Karpas-422 (cell line): ENCODE results near the gene PREP. TPM values are rescaled to one million over a fixed set of nuclear protein-coding genes. Genes with fewer than 3 reads are reported as not detected.
A peak's percentile ranks its signal among the peaks of the same experiment; 100 is the strongest.

ENCODE experiments used
- DNase-seq: peaks from one replicate; pipeline ENCODE4 v3.0.0-alpha.2; 2015
- H2AFZ ChIP-seq: fragments of 200-600 bp; sonication (generic); 2 replicates; pipeline ENCODE4 v1.6.1; 2014; ENCODE audit warnings: antibody characterized with exemption, low read length, mixed read lengths
- H3K27ac ChIP-seq: fragments of 200-600 bp; sonication (generic); 2 replicates; pipeline ENCODE4 v1.5.1; 2014; ENCODE audit warnings: mild to moderate bottlenecking, low read length, moderate library complexity
- H3K27me3 ChIP-seq: fragments of 200-600 bp; sonication (generic); 2 replicates; pipeline ENCODE4 v1.6.1; 2014; ENCODE audit warnings: low read length, mixed read lengths
- H3K36me3 ChIP-seq: fragments of 200-600 bp; sonication (generic); 2 replicates; pipeline ENCODE4 v1.6.1; 2014; ENCODE audit warnings: low read length, mixed read lengths; ENCODE audit not compliant: insufficient read depth
- H3K4me1 ChIP-seq: fragments of 200-600 bp; sonication (generic); 2 replicates; pipeline ENCODE4 v1.6.1; 2014; ENCODE audit warnings: mild to moderate bottlenecking, low read length, mixed read lengths
- H3K4me2 ChIP-seq: fragments of 200-600 bp; sonication (generic); 2 replicates; pipeline ENCODE4 v1.6.1; 2014; ENCODE audit warnings: low read length, low read depth, mild to moderate bottlenecking; ENCODE audit not compliant: poor library complexity, severe bottlenecking
- H3K4me3 ChIP-seq: fragments of 200-600 bp; sonication (generic); 2 replicates; pipeline ENCODE4 v1.5.1; 2014; ENCODE audit warnings: mild to moderate bottlenecking, antibody characterized with exemption, low read length, mixed read lengths
- H3K79me2 ChIP-seq: fragments of 200-600 bp; sonication (generic); 2 replicates; pipeline ENCODE4 v1.6.1; 2014; ENCODE audit warnings: mild to moderate bottlenecking, low read length, mixed read lengths
- H3K9ac ChIP-seq: fragments of 200-600 bp; sonication (generic); 2 replicates; pipeline ENCODE4 v1.6.0; 2014; ENCODE audit warnings: low read length
- H3K9me2 ChIP-seq: fragments of 200-600 bp; sonication (generic), shearing (Covaris generic); replicated peaks from 2 replicates; pipeline ENCODE4 v1.6.0; 2014; ENCODE audit warnings: mild to moderate bottlenecking, low read length, moderate library complexity; ENCODE audit not compliant: insufficient read depth
- H3K9me3 ChIP-seq: fragments of 300-700, 200-600 bp; sonication (generic); 2 replicates; pipeline ENCODE4 v1.6.1; 2014; ENCODE audit warnings: low read length, mixed read lengths
- H4K20me1 ChIP-seq: fragments of 200-600 bp; sonication (generic); 2 replicates; pipeline ENCODE4 v1.6.1; 2014; ENCODE audit warnings: mild to moderate bottlenecking, antibody characterized with exemption, low read length, low read depth; ENCODE audit not compliant: insufficient read depth
- total RNA-seq: library from RNA; depleted of rRNA; stranded (reverse); fragments of >200 nt; shearing (Covaris generic); gene quantifications from 2 replicates; pipeline ENCODE4 v1.2.3, GENCODE V29; 2014; ENCODE audit warnings: low replicate concordance

Gene PREP
- total RNA-seq, 1 experiment from 2014 or later, result 18.4 TPM

GRCh38 chr6:105300090-105300489, 102.8 kb downstream of the PREP start:
- no peak overlapping the region for H3K4me3 ChIP-seq
- H3K9me3 ChIP-seq, result no peaks in the 10 kb centered on the region
- no peaks in the 10 kb centered on the region for H3K79me2 ChIP-seq
- H2AFZ ChIP-seq, result no peak overlapping the region
- no peak overlapping the region for H3K27ac ChIP-seq
- no peaks in the 10 kb centered on the region for H3K36me3 ChIP-seq
- no peak for DNase-seq
- H3K27me3 ChIP-seq, result no peaks in the 10 kb centered on the region
- no peaks in the 10 kb centered on the region for H4K20me1 ChIP-seq
- peaks cover 16% of the 10 kb centered on the region for H3K4me1 ChIP-seq
- no peaks in the 10 kb centered on the region for H3K9me2 ChIP-seq
- H3K4me2 ChIP-seq, result no peak overlapping the region
- no peak overlapping the region for H3K9ac ChIP-seq

- Histone ChIP-seq H3K36me3 (no peaks in the 10 kb centered on the region), H3K4me3 (no peak overlapping the region), H3K9me2 (no peaks in the 10 kb centered on the region), H3K4me2 (peak overlapping the region; percentile 36), H3K9ac (no peak overlapping the region), H3K27ac (no peak overlapping the region), H4K20me1 (no peaks in the 10 kb centered on the region), H3K4me1 (peaks cover 25% of the 10 kb centered on the region), H3K79me2 (no peaks in the 10 kb centered on the region), H3K9me3 (no peaks in the 10 kb centered on the region), H2AFZ (no peak overlapping the region), H3K27me3 (no peaks in the 10 kb centered on the region)
- no peak for DNase-seq
These were observed 108.8 kb downstream of the PREP start for GRCh38 chr6:105294129-105294528.

GRCh38 chr6:105292689-105293339, 110.1 kb downstream of the PREP start:
- no peak overlapping the region for H3K27ac ChIP-seq
- no peak for DNase-seq
- no peaks in the 10 kb centered on the region for H3K9me3 ChIP-seq
- H3K27me3 ChIP-seq, result no peaks in the 10 kb centered on the region
- no peaks in the 10 kb centered on the region for H3K36me3 ChIP-seq
- H3K9me2 ChIP-seq, result no peaks in the 10 kb centered on the region
- no peaks in the 10 kb centered on the region for H4K20me1 ChIP-seq
- H3K79me2 ChIP-seq, result no peaks in the 10 kb centered on the region
- H3K4me2 ChIP-seq, result no peak overlapping the region
- no peak overlapping the region for H2AFZ ChIP-seq
- peaks cover 25% of the 10 kb centered on the region for H3K4me1 ChIP-seq
- no peak overlapping the region for H3K4me3 ChIP-seq
- H3K9ac ChIP-seq, result no peak overlapping the region

DNA sequence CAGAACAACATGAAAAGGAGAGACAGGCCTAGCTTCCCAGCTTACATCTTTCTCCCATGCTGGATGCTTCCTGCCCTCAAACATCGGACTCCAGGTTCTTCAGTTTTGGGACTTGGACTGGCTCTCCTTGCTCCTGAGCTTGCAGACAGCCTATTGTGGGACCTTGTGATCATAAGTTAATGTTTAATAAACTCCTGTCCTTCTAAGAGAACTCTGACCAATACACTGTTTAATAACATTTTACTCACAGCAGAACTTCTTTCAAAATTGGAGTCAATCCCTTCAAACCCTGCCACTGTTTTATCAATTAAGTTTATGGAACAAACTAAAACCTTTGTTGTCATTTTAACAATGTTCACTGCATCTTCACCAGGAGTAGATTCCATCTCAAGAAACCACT, 111.4 kb downstream of the PREP start:
- Histone ChIP-seq H2AFZ (no peak overlapping the region), H3K27me3 (no peaks in the 10 kb centered on the region), H4K20me1 (no peaks in the 10 kb centered on the region), H3K36me3 (no peaks in the 10 kb centered on the region), H3K4me1 (peaks cover 19% of the 10 kb centered on the region), H3K9me2 (no peaks in the 10 kb centered on the region), H3K79me2 (no peaks in the 10 kb centered on the region), H3K27ac (no peak overlapping the region), H3K9ac (no peak overlapping the region), H3K4me2 (no peak overlapping the region), H3K9me3 (no peaks in the 10 kb centered on the region), H3K4me3 (no peak overlapping the region)
- no peak for DNase-seq

DNA sequence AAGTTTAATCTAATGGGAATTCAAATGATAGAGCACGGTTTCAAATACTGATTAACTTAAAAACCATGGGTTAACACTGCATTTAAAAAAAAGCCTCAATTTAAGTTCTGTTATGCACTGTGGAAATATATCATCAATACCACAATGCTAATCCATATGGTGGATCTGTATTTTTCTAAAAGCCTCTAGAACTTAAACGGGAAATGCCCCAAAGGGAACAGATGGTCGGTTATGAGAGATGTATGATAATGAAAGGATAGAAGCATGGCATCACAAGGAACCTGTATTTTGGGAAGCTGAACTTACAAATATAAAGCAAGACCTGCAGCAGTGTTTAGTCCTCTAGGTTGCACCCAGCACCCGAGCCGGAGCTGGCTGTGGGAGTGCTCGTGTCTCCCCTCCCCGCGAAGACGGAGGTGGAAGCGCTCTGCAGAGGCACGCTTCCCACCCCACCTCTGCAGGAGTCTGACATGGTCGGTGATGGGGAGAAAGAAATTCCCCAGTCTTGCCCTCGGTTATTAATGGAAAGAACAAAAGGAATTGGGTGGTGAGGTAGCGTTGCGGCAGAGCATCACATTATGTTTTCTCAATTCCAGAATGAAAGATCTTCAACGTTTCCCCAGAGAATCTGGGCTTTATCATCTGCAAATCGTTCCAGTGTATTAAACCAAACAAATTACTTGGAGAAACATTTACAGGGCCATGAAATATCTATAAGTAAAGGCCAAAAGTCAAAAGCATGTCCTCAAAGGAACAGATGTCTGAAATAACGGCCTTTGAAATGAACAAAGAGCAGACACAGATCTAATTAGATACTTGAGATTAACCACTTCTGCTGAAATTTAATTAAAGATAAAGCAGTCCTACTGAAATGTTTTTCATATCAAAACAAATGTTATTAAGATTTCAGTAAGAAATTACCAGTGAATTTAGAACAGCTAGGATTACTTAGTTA, 120.0 kb downstream of the PREP start:
- Histone ChIP-seq H3K27me3 (no peaks in the 10 kb centered on the region), H3K36me3 (peaks cover 17% of the 10 kb centered on the region; the same call in 1 of the 2 replicates), H3K4me3 (no peak overlapping the region), H3K9ac (no peak overlapping the region), H3K27ac (no peak overlapping the region), H4K20me1 (no peaks in the 10 kb centered on the region), H3K4me1 (no peaks in the 10 kb centered on the region), H3K4me2 (no peak overlapping the region), H3K9me2 (no peaks in the 10 kb centered on the region), H3K79me2 (no peaks in the 10 kb centered on the region), H2AFZ (no peak overlapping the region), H3K9me3 (no peaks in the 10 kb centered on the region)
- DNase-seq, result no peak

GRCh38 chr6:105280033-105280432, 122.8 kb downstream of the PREP start:
- H3K27ac ChIP-seq, result no peak overlapping the region
- no peaks in the 10 kb centered on the region for H3K9me3 ChIP-seq
- H3K9ac ChIP-seq, result no peak overlapping the region
- no peaks in the 10 kb centered on the region for H3K27me3 ChIP-seq
- no peaks in the 10 kb centered on the region for H4K20me1 ChIP-seq
- no peak overlapping the region for H3K4me3 ChIP-seq
- no peak overlapping the region for H2AFZ ChIP-seq
- DNase-seq, result no peak
- no peaks in the 10 kb centered on the region for H3K9me2 ChIP-seq
- no peak overlapping the region for H3K4me2 ChIP-seq
- peaks cover 34% of the 10 kb centered on the region; the same call in 1 of the 2 replicates for H3K36me3 ChIP-seq
- H3K79me2 ChIP-seq, result no peaks in the 10 kb centered on the region
- H3K4me1 ChIP-seq, result no peaks in the 10 kb centered on the region

DNA sequence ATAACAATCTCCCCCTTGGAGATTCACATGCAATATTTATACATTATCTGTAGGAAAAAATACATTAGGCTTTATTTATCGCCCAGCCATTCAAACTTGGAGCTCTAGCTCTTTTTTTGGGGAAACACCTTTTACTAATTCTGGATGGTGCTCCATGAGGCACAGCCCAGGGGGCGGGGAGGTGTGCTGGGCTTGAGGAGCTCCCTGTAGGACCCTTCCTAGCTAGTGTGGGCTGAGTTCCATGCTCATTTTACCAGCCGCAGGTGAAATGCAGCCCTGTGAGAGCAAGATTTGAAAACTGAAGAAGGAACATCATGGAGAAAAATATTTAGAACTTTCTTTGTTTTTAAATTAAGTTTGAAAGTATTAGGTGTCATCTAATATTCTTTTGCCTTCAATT, 123.4 kb downstream of the PREP start:
- Histone ChIP-seq H3K27ac (no peak overlapping the region), H3K9me2 (no peaks in the 10 kb centered on the region), H4K20me1 (no peaks in the 10 kb centered on the region), H2AFZ (no peak overlapping the region), H3K9ac (no peak overlapping the region), H3K4me2 (no peak overlapping the region), H3K9me3 (no peaks in the 10 kb centered on the region), H3K27me3 (no peaks in the 10 kb centered on the region), H3K79me2 (no peaks in the 10 kb centered on the region), H3K36me3 (peaks cover 34% of the 10 kb centered on the region; the same call in 1 of the 2 replicates), H3K4me3 (no peak overlapping the region), H3K4me1 (no peaks in the 10 kb centered on the region)
- DNase-seq, result no peak

GRCh38 chr6:105278813-105279212, 124.1 kb downstream of the PREP start:
- H4K20me1 ChIP-seq, result no peaks in the 10 kb centered on the region
- no peak for DNase-seq
- H2AFZ ChIP-seq, result no peak overlapping the region
- no peaks in the 10 kb centered on the region for H3K79me2 ChIP-seq
- peaks cover 34% of the 10 kb centered on the region; the same call in 1 of the 2 replicates for H3K36me3 ChIP-seq
- H3K4me2 ChIP-seq, result no peak overlapping the region
- no peaks in the 10 kb centered on the region for H3K27me3 ChIP-seq
- H3K27ac ChIP-seq, result no peak overlapping the region
- H3K9me2 ChIP-seq, result no peaks in the 10 kb centered on the region
- H3K9ac ChIP-seq, result no peak overlapping the region
- no peak overlapping the region for H3K4me3 ChIP-seq
- H3K4me1 ChIP-seq, result no peaks in the 10 kb centered on the region
- no peaks in the 10 kb centered on the region for H3K9me3 ChIP-seq
